Caco-2 (cell line): Measurements from ENCODE around the gene NOXA1. TPM values are rescaled to one million over a fixed set of nuclear protein-coding genes. Genes with fewer than 3 reads are reported as not detected.

Source experiments
- BruUV-seq: library from RNA; stranded (reverse); fragments of 400-500 nt; replicated peaks from 2 replicates; lab custom pipeline; 2021; lab: Mats Ljungman, UMichigan
- CTCF ChIA-PET: fragments of 300-600 bp; sonication (Branson Sonifier 250); formaldehyde crosslinking; loops from one replicate; lab custom pipeline; 2022; ENCODE audit warnings: antibody characterized with exemption; lab: Charles Lee
- POLR2A ChIA-PET: fragments of 300-600 bp; sonication (Branson Sonifier 250); formaldehyde crosslinking; loops from one replicate; lab custom pipeline; 2022; ENCODE audit warnings: antibody characterized with exemption; lab: Charles Lee
- DNase-seq, 2 experiments: peaks; one replicate each; pipeline versions ENCODE4 v3.0.0 to v3.0.0-alpha.2; 2020 to 2022
- H3K27me3 ChIP-seq: replicated peaks from 2 replicates; pipeline ENCODE4 v1.6.0; 2011; ENCODE audit warnings: low read length; ENCODE audit not compliant: control insufficient read depth, insufficient read depth
- H3K36me3 ChIP-seq: 2 replicates; pipeline ENCODE4 v1.5.1; 2011; ENCODE audit warnings: low read length; ENCODE audit not compliant: control insufficient read depth, insufficient read depth
- H3K4me1 ChIP-seq: fragments of 250-450 bp; sonication (Bioruptor Pico); 2 replicates; pipeline ENCODE4 v1.5.1; 2020; ENCODE audit warnings: mild to moderate bottlenecking
- H3K4me3 ChIP-seq: 2 replicates; pipeline ENCODE4 v1.5.1; 2011; ENCODE audit warnings: low read depth, mild to moderate bottlenecking, control low read depth, low read length
- H3K9me3 ChIP-seq: fragments of 250-450 bp; sonication (Bioruptor Pico); 2 replicates; pipeline ENCODE4 v1.5.1; 2020; ENCODE audit warnings: mild to moderate bottlenecking, moderate library complexity
- H3K27ac Mint-ChIP-seq: one replicate; pipeline ENCODE4 v1.8.0; 2022; ENCODE audit warnings: mixed read lengths; ENCODE audit not compliant: unreplicated experiment
- H3K27me3 Mint-ChIP-seq: one replicate; pipeline ENCODE4 v1.8.0; 2022; ENCODE audit warnings: mixed read lengths; ENCODE audit not compliant: insufficient read depth, unreplicated experiment
- H3K36me3 Mint-ChIP-seq: one replicate; pipeline ENCODE4 v1.8.0; 2022; ENCODE audit warnings: mild to moderate bottlenecking, mixed read lengths; ENCODE audit not compliant: insufficient read depth, unreplicated experiment
- H3K4me1 Mint-ChIP-seq: one replicate; pipeline ENCODE4 v1.8.0; 2022; ENCODE audit warnings: low read depth, mixed read lengths; ENCODE audit not compliant: unreplicated experiment
- H3K4me3 Mint-ChIP-seq: one replicate; pipeline ENCODE4 v1.8.0; 2022; ENCODE audit warnings: mild to moderate bottlenecking, moderate library complexity, mixed read lengths; ENCODE audit not compliant: unreplicated experiment
- H3K9me3 Mint-ChIP-seq: one replicate; pipeline ENCODE4 v1.8.0; 2022; ENCODE audit warnings: mixed read lengths; ENCODE audit not compliant: unreplicated experiment
- intact Hi-C: fragments of 100-400 bp; cut with micrococcal nuclease; formaldehyde crosslinking; loops from one replicate; pipeline ENCODE4 v1.10.0; 2022; ENCODE audit not compliant: unreplicated experiment
- total RNA-seq: library from RNA; stranded (reverse); gene quantifications from 2 replicates; pipeline ENCODE4 v1.2.3, GENCODE V29; 2022
- TF ChIP-seq, protein P1 (sequence below), 2 experiments: fragments of 200-600 bp in 1 of 2; IDR thresholded peaks; 1 replicate in 1 of 2; 2 replicates in 1 of 2; pipeline versions ENCODE4 v1.5.1 to v1.8.0; 2011 to 2022; ENCODE audit warnings: antibody characterized with exemption in 1 of 2, control low read depth in 1 of 2, inconsistent platforms in 1 of 2, low read depth in 1 of 2, low read length in 1 of 2, mild to moderate bottlenecking in 1 of 2, moderate library complexity in 1 of 2; ENCODE audit not compliant: insufficient read depth in 1 of 2, severe bottlenecking in 1 of 2, unreplicated experiment in 1 of 2

Gene NOXA1
- total RNA-seq, 1 experiment from 2014 or later, result 8.6 TPM

DNA sequence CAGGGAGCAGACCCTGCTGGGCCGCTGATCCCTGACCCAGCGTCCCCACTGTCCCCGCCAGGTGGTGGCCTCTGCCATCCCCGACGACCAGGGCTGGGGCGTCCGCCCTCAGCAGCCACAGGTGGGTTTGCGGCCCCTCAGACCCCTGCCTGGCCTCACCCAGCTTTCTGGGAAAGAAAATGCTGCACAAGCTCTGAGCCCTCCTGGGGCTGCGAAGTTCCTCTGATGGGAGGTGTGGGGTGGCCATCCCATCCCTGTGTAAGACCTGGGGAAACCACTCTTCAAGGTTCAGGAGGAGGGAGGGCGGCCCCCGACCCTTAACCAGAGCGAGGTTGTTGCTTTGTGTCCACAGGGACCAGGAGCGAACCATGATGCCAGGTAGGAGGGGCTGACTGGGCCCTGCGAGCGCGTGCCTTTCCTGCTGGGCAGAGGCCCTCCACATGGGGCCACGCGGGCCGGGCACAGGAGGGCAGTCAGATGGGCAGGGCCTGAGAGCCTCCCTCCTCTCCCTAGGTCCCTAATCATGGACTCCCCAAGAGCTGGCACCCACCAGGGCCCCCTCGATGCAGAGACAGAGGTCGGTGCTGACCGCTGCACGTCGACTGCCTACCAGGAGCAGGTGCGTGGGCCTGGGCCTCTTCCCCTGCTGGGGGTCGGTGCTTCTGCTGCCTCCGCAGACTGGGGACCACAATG is 7.7 kb downstream of the NOXA1 start:
- Histone ChIP-seq H3K27me3 (no peaks in the 10 kb centered on the region), H3K4me3 (no peak overlapping the region), H3K4me1 (peaks cover 5% of the 10 kb centered on the region), H3K36me3 (no peaks in the 10 kb centered on the region), H3K9me3 (no peaks in the 10 kb centered on the region)
- ChIA-PET POLR2A (no interaction called here), CTCF (no interaction called here)
- TF ChIP-seq, protein P1, sequence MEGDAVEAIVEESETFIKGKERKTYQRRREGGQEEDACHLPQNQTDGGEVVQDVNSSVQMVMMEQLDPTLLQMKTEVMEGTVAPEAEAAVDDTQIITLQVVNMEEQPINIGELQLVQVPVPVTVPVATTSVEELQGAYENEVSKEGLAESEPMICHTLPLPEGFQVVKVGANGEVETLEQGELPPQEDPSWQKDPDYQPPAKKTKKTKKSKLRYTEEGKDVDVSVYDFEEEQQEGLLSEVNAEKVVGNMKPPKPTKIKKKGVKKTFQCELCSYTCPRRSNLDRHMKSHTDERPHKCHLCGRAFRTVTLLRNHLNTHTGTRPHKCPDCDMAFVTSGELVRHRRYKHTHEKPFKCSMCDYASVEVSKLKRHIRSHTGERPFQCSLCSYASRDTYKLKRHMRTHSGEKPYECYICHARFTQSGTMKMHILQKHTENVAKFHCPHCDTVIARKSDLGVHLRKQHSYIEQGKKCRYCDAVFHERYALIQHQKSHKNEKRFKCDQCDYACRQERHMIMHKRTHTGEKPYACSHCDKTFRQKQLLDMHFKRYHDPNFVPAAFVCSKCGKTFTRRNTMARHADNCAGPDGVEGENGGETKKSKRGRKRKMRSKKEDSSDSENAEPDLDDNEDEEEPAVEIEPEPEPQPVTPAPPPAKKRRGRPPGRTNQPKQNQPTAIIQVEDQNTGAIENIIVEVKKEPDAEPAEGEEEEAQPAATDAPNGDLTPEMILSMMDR (IDR thresholded peaks at IDR 0.05; ENCODE audit: insufficient read depth in 1 of 2, low read depth in 1 of 2, low read length in 1 of 2, severe bottlenecking in 1 of 2, unreplicated experiment in 1 of 2), result no peak
- Mint-ChIP-seq H3K27me3 (no peaks in the 10 kb centered on the region), H3K4me3 (no peak overlapping the region), H3K27ac (no peak overlapping the region), H3K36me3 (peaks cover 20% of the 10 kb centered on the region), H3K9me3 (no peaks in the 10 kb centered on the region), H3K4me1 (no peaks in the 10 kb centered on the region)
- BruUV-seq, result no TSS peak
- intact Hi-C loops, result no loop called here
- DNase-seq, result no peak

DNA sequence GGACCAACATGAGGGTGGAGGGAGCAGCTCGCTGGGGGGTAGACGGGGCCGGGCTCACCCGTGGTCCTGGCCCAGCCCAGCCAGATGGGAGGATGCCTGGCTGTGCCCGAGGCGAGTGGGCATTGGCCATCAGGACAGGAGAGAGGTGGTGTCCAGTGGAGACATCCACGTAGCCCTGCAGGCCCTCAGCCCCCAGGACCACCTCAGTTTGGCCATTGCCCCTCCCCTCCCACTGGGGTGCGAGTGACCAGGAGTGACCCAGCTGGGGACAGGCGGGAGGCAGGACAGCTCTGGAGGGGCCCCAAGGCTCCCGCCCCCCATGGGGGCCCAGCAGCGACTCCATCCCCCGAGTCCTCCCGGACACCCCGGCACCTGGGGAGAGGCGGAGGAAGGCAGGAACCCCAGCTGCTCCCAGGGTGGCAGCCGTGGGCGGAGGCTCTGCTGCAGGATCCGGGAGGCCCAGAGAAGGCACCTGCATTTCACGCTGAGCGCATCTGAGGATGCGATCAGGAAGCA is 8.3 kb downstream of the NOXA1 start:
- peaks cover 25% of the 10 kb centered on the region for H3K36me3 Mint-ChIP-seq
- DNase-seq, result no peak
- POLR2A ChIA-PET, result no interaction called here
- no peak overlapping the region for H3K27ac Mint-ChIP-seq
- no peaks in the 10 kb centered on the region for H3K27me3 ChIP-seq
- intact Hi-C loops, result no loop called here
- no peaks in the 10 kb centered on the region for H3K27me3 Mint-ChIP-seq
- H3K36me3 ChIP-seq, result no peaks in the 10 kb centered on the region
- TF ChIP-seq, protein P1 (IDR thresholded peaks at IDR 0.05; ENCODE audit: insufficient read depth in 1 of 2, low read depth in 1 of 2, low read length in 1 of 2, severe bottlenecking in 1 of 2, unreplicated experiment in 1 of 2), result no peak
- no TSS peak for BruUV-seq
- peaks cover 11% of the 10 kb centered on the region for H3K4me1 ChIP-seq
- no peak overlapping the region for H3K4me3 ChIP-seq
- no peaks in the 10 kb centered on the region for H3K9me3 Mint-ChIP-seq
- H3K4me3 Mint-ChIP-seq, result no peak overlapping the region
- no peaks in the 10 kb centered on the region for H3K9me3 ChIP-seq
- CTCF ChIA-PET, result no interaction called here
- H3K4me1 Mint-ChIP-seq, result no peaks in the 10 kb centered on the region

- Mint-ChIP-seq H3K4me1 (no peaks in the 10 kb centered on the region), H3K27ac (no peak overlapping the region), H3K9me3 (no peaks in the 10 kb centered on the region), H3K27me3 (no peaks in the 10 kb centered on the region), H3K36me3 (peaks cover 25% of the 10 kb centered on the region), H3K4me3 (no peak overlapping the region)
- Histone ChIP-seq H3K9me3 (no peaks in the 10 kb centered on the region), H3K27me3 (no peaks in the 10 kb centered on the region), H3K4me3 (no peak overlapping the region), H3K4me1 (peaks cover 11% of the 10 kb centered on the region), H3K36me3 (no peaks in the 10 kb centered on the region)
- ChIA-PET CTCF (no interaction called here), POLR2A (interaction anchor here (0.5 kb wide), 1 partner anchor 125 kb away, joined by 3 read pairs; no protein-coding TSS in a partner anchor)
- no TSS peak for BruUV-seq
- TF ChIP-seq, protein P1 (IDR thresholded peaks at IDR 0.05; ENCODE audit: insufficient read depth in 1 of 2, low read depth in 1 of 2, low read length in 1 of 2, severe bottlenecking in 1 of 2, unreplicated experiment in 1 of 2), result no peak
- DNase-seq, result no peak
- intact Hi-C loops, result no loop called here
Measured at GRCh38 chr9:137432687-137433348, 9.6 kb downstream of the NOXA1 start.
